GM21390 (cell line): ENCODE results near the gene ASB2.

Source experiments
- ATAC-seq: cut with Tn5 transposase; IDR thresholded peaks from one replicate; pipeline ENCODE4 v1.9.1; 2021; ENCODE audit not compliant: unreplicated experiment

The ASB2 gene

GRCh38 chr14:93980456-93981201 lies 4.3 kb upstream of the ASB2 start:
- no peak for ATAC-seq

DNA sequence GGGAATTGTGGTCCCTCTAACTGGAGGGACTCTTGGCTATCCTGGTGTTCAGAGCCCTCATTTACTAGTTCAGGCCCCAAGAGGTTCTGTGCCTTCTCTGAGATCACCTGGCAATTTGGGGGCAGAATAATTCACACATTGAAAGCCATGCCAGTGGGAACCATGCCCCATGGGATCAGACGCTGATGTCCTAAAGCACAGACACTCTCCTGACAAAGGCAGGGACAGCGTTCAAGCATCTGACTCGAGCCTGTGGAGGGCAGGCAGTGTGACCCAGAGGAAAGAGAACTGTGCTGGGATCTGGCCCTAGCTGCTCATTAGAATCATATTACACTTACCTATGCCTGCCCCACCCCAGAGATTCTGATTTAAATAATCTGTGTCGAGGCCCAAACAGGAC lies 2.4 kb upstream of the ASB2 start:
- ATAC-seq: no peak

GRCh38 chr14:93977790-93978581 lies 1.6 kb upstream of the ASB2 start:
- peak; percentile 38 for ATAC-seq

- ATAC-seq: no peak
Measured at GRCh38 chr14:93977171-93977570, 801 bp upstream of the ASB2 start.

GRCh38 chr14:93975791-93976476 lies 436 bp downstream of the ASB2 start:
- ATAC-seq: peak; percentile 74

DNA sequence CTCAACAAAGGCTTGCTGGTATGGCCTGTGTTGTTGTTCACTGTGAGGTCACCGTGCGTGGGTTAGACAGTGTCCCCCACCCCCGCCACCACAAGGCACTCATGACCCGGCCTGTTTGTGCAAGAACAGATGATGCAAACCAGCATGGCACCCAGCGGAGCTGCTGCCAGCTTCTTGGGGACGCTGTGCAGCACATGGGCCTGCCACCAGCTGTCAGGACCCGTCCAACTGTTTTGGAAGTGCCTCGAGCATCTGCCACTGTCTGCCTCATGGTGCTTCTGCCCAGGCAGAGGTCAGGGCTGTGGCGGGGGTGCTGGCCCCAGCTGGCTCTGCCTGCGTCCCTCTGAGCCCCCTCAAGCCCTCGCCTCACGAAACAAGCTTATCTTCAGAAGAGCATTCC lies 1.5 kb downstream of the ASB2 start:
- no peak for ATAC-seq

DNA sequence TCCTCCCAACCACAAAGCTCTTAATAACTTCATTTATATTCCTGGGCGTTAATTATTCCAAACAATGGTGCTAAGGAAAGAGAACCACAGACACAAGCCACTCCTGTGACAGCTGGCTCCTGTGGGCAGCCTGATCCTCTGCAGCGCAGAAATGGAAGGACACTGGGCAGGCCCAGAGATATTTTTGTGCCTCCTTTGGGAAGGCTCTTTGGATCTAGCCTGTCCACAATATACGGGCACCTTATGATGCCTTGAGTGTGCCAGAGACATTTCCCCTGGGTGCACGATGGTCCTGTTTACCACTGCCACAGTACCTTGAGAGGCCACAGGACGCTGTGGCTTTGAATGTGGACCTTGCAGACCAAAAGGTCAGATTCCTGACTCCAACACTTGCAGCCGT lies 2.1 kb downstream of the ASB2 start:
- ATAC-seq: no peak

DNA sequence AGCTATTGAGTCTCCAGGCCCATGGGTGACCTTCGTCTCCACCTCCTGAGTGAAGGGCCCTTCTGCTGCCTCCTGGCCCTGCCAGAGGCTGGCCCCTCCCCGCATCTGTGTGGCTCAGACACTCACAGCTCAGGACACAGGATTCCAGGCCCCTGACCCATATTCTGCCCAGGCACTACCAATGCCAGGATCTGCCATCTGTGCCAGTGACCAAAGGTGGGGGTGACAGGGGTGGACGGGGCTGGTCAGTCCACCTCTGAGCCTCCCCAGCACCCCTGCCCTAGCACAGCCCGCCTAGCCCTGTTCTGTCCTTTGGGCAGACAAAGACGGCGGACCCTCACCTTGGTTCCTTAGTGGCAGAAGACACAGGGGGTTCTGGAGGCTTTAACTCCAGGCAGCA lies 2.8 kb downstream of the ASB2 start:
- no peak for ATAC-seq

DNA sequence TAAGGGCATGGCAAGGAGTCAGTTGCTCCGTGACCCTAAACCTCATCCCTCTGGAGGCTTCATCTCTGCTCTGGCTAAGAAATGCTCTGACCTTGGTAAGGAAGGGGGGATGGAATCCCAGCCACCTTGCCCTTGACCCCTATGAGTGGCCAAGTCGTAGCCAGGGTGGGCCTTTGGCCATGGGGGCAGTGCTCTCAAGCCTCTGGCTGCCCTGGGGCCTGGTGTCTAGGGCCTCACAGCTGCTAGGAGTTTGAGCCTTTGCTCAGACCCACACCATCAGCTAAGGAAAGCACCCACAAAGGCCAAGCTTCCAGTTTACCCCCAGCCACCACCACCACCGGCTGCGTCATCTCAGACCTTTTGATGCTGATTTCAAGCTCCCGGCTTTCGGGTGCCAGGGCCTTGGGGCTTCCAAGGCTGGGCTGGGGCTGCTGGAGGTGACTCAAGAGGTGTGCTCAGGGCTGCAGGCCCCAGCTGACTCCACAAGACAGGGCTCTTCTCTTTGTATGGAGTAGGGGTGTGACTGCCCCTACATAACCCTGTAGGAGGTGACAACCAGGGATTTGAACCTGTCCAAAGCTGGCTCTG lies 3.7 kb downstream of the ASB2 start:
- ATAC-seq: no peak

- ATAC-seq: no peak
Measured at GRCh38 chr14:93971635-93972027, 4.7 kb downstream of the ASB2 start.

DNA sequence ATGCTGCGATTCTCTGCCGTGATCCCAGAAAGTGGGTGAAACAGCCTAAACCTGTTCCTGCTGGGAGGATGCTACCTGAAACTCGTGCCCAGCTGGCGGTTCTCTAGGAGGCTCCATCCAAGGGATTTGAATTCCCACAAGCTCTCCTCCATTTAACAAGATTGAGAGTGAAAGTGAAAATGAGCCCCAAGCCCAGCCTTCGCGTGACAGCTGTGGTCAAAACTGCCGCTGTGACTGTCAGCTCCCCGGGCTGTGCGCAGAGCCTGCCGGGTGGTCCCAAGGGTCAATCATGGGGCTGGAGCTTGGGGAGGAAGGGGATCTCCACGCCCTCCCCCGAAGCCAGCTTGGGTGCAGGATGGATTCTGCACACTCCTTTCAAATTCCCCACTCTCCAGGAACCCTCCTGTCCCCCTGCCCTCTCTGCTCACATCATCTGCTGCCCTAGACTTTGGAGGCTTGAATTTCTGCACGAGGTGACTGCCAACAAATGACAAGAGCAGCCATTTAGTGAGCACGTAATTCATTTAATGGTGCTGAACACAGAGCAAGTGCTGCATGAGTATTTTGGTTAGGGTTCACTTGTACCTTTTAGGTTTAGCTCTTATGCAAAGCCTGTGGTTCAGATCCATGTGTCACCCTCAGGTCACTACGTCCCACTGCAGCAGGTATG lies 5.3 kb downstream of the ASB2 start:
- ATAC-seq: peak; percentile 40

- ATAC-seq: no peak
Measured at GRCh38 chr14:93970585-93970964, 5.8 kb downstream of the ASB2 start.

GRCh38 chr14:93969082-93969828 lies 7.1 kb downstream of the ASB2 start:
- no peak for ATAC-seq

DNA sequence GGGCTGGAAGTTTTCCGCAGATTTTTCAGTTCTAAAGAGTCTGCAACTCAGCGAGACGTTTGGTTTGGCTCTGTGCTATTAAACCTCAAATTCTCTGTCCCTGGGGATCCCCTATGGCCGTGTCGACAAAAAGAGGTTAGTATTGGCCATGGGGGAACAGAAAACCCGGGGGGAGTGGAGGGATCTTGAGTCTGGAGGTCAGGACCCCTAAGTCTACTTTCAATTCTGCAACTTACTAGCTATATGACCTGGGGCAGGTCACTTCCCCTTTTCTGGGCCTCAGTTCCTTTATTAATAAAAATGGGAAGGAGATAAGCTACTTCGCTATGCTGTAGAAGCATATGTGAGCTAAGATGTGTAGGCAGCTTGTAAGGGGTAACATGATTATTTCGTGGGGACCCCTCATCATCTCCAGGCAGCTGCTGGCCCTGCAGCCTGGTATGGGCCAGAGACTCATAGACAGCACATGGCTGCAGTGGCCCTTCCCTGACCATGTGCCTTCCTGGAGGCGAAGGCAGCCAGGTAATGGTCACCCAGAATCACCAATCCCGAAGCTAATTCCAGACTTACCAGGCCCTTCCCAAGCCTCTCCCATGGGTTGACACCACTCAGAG lies 8.6 kb downstream of the ASB2 start:
- peak; percentile 38 for ATAC-seq

DNA sequence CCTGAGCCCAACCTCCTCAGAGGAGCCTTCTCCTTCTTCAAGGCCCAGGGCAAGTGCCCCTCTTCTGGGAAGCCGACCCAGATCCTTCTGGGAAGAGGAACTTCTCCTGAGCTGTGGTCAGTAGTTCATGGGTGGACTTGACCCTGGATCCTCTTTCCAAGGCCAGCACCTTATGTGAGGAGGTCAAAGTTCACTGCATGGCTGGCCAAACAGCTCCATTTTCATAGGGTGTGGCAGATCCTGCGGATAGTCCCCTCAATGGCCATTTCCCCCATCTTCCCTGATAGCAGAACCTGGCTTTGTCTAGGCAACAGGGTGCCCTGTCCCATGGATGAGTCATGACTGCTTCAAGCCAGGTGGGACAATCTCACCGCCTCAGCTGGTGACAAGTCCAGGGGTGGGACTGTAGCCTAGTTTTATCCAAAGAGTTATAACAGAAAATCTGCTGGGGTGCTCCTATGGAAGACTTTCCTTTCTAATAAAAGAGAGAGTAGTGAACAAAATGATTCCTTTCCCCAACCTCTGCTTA lies 10.4 kb downstream of the ASB2 start:
- ATAC-seq: no peak

DNA sequence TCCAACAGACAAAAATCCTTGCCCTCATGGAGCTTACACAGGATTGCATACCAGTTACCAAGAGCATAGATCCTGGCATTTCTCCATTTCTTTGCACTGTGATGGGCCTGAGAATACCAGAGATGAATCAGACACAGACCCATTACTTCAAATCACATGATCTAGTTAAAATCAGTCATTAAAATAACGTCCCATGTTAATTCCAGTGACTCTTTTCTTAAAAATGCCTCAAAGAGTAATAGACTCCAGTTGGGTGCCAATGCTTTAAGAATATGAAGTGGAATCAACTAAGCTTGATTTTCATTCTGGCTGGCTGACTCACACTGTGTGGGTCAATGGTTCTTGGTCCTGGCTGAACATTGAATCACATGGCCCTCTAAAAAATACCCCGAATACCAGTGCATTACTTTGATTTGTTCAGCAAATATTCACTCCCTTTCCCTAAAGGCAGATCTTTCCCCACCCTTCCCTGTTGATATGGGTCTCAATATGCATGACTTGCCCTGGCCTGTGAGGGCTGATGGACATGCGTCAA lies 11.0 kb downstream of the ASB2 start:
- ATAC-seq: no peak

DNA sequence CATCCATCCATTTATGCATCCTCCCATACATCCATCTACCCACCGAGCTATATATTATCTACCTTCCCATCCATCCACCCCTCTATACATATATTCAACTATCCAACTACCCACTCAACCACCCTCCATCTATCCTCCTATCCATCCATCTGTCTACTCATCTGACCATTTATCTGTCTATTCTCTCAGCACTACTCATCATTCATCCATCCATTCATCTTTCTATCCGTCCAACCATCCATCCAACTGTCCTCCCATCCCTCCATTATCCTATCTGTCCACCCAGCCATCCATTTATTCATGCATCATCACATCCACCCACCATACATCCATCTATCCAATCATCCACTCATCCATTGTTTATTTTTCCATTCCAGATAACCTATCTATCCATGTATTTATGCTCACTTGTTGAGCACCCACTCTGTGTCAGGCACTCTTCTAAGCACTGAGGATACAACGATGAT lies 11.5 kb downstream of the ASB2 start:
- ATAC-seq: no peak

- ATAC-seq: no peak
Measured at GRCh38 chr14:93964281-93964680, 12.1 kb downstream of the ASB2 start.

DNA sequence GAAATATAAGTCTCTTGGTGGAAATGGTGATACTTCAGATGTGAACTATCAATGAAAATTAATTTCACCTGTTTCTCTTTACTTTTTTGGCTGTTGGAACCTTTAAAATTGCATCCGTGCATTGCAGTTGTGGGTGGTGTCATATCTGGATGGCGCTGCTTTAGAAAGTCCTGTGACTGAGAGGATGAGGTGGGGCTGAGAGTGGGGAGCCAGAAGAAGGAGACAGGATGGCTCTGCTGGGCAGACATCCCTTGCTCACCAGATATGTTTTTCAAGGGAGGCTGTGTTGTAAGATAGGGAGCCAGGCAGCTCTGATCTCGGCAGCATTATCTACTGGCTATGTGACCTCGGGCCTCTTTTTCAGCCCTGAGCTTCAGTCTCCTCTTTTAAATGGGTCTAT lies 12.7 kb downstream of the ASB2 start:
- ATAC-seq: no peak
